ENCODE data around the gene SIDT2.
"Not testable (repeated sequence)": the region's sequence is repeated elsewhere in the genome, so short reads cannot be mapped to it uniquely, and the experiment has no call there.

SIDT2 gene

DNA sequence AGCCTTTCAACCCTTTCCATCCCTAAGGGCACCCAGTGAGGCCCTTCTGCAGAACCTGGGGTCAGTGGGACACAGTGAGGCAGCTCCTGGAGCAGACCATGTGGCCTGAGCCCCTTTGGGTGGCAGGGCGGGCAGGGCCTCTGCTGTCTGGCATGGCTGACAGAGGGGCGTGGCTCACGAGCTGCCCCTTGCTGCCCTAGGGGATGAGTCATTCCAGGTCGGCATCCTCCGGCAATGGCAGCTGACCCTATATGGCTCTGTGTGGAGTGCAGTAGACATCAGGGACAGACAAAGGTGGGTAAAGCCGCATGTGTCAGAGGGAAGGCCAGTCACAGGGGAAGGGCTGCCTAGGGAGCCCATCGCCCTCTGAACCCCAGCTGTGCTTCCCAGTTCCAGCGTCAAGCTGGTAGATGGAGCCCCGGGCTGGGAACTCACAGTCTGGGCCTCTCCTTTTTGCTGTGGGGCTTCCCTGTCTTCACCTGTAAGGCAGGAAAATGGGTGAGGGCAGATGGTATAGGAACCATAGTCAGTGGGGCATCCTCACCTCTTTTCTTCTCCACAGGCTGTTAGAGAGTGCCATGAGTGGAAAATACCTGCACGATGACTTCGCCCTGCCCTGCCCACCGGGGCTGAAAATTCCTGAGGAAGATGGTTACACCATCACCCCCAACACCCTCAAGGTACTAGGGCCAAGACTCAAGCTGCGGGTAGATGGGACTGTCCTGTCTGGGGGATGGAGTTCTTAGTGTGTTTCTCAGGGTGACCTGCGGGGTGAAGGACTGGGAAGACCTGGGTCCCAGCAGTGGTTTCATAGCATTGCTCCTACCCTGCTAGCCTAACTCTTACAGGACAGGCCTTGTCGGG lies 41.1 kb upstream of the SIDT2 start:
- H3K9ac ChIP-seq (ENCODE audit: low read length); H2AFZ ChIP-seq (ENCODE audit: low read length); H3K27me3 ChIP-seq (replicated peaks; ENCODE audit: insufficient read depth, low read length); H3K9me2 ChIP-seq (replicated peaks; ENCODE audit: insufficient read depth, low read length); H3K9me3 ChIP-seq (replicated peaks; ENCODE audit: insufficient read depth, low read length); H3K79me2 ChIP-seq (ENCODE audit: low read length); DNase-seq; H3K4me3 ChIP-seq (ENCODE audit: low read length); H3K27ac ChIP-seq (ENCODE audit: low read length); H3K36me3 ChIP-seq (replicated peaks; ENCODE audit: insufficient read depth, low read length); H3K4me2 ChIP-seq (ENCODE audit: low read depth, low read length); H4K20me1 ChIP-seq (ENCODE audit: insufficient read depth, low read length); H3F3A ChIP-seq (ENCODE audit: insufficient read depth, low read length); H3K4me1 ChIP-seq (ENCODE audit: low read length): not testable (repeated sequence)

DNA sequence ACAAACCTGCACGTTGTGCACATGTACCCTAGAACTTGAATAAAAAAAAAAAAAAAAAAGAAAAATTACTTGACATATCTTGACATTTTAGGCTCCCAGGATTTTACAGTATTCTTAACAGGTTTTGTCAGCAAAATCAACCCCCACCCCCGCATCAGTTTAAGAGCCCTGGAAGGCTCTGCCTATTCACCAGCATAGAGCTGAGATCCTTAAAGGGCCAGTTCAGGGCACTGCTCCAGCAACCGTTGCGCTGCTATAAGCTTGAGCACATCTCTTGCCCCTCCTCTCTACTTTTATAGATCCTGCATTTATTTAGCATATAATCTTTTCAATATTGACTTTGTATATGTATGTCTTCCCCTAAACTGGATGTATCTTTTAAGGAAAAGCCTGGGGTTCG lies 35.2 kb upstream of the SIDT2 start:
- H3K4me3 ChIP-seq (ENCODE audit: low read length) = peak overlapping the region; percentile 75
- peak overlapping the region; percentile 52; the same call in 1 of the 2 replicates for H3K27ac ChIP-seq (ENCODE audit: low read length)
- H3K79me2 ChIP-seq (ENCODE audit: low read length) = peaks cover 43% of the 10 kb centered on the region
- peaks cover 12% of the 10 kb centered on the region for H3F3A ChIP-seq (ENCODE audit: insufficient read depth, low read length)
- peak overlapping the region; percentile 86 for H3K4me2 ChIP-seq (ENCODE audit: low read depth, low read length)
- 0 out of 2 replicates have a peak, but pooled peaks cover 3% of the 10 kb centered on the region for H3K4me1 ChIP-seq (ENCODE audit: low read length)
- H3K27me3 ChIP-seq (replicated peaks; ENCODE audit: insufficient read depth, low read length) = no peaks in the 10 kb centered on the region
- peaks cover 15% of the 10 kb centered on the region; the same call in 1 of the 2 replicates for H4K20me1 ChIP-seq (ENCODE audit: insufficient read depth, low read length)
- no peaks in the 10 kb centered on the region for H3K9me2 ChIP-seq (replicated peaks; ENCODE audit: insufficient read depth, low read length)
- H2AFZ ChIP-seq (ENCODE audit: low read length) = peak overlapping the region; percentile 79
- peak; percentile 60 for DNase-seq
- no peaks in the 10 kb centered on the region for H3K36me3 ChIP-seq (replicated peaks; ENCODE audit: insufficient read depth, low read length)
- TF ChIP-seq EZH2phosphoT487 (IDR thresholded peaks at IDR 0.05; ENCODE audit: low read length) (no peak), EZH2 (optimal IDR thresholded peaks at IDR 0.05; ENCODE audit: low read depth, low read length) (no peak)
- TF ChIP-seq, protein P1, sequence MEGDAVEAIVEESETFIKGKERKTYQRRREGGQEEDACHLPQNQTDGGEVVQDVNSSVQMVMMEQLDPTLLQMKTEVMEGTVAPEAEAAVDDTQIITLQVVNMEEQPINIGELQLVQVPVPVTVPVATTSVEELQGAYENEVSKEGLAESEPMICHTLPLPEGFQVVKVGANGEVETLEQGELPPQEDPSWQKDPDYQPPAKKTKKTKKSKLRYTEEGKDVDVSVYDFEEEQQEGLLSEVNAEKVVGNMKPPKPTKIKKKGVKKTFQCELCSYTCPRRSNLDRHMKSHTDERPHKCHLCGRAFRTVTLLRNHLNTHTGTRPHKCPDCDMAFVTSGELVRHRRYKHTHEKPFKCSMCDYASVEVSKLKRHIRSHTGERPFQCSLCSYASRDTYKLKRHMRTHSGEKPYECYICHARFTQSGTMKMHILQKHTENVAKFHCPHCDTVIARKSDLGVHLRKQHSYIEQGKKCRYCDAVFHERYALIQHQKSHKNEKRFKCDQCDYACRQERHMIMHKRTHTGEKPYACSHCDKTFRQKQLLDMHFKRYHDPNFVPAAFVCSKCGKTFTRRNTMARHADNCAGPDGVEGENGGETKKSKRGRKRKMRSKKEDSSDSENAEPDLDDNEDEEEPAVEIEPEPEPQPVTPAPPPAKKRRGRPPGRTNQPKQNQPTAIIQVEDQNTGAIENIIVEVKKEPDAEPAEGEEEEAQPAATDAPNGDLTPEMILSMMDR (IDR thresholded peaks at IDR 0.05; ENCODE audit: low read length) = no peak
- peak overlapping the region; percentile 69; the same call in 1 of the 2 replicates for H3K9ac ChIP-seq (ENCODE audit: low read length)
- no peaks in the 10 kb centered on the region for H3K9me3 ChIP-seq (replicated peaks; ENCODE audit: insufficient read depth, low read length)

- Histone ChIP-seq H3F3A (ENCODE audit: insufficient read depth, low read length) (peaks cover 12% of the 10 kb centered on the region), H3K4me3 (ENCODE audit: low read length) (peak within 1 kb of the TSS; percentile 75), H2AFZ (ENCODE audit: low read length) (peak within 1 kb of the TSS; percentile 79), H3K4me1 (ENCODE audit: low read length) (0 out of 2 replicates have a peak, but pooled peaks cover 3% of the 10 kb centered on the region), H3K9ac (ENCODE audit: low read length) (peak within 1 kb of the TSS; percentile 69), H3K9me3 (replicated peaks; ENCODE audit: insufficient read depth, low read length) (no peaks in the 10 kb centered on the region), H3K9me2 (replicated peaks; ENCODE audit: insufficient read depth, low read length) (no peaks in the 10 kb centered on the region), H3K4me2 (ENCODE audit: low read depth, low read length) (peak within 1 kb of the TSS; percentile 86), H3K27ac (ENCODE audit: low read length) (peak within 1 kb of the TSS; percentile 52; the same call in 1 of the 2 replicates), H3K36me3 (replicated peaks; ENCODE audit: insufficient read depth, low read length) (0 out of 2 replicates have a peak, but pooled peaks cover under 1% of the 10 kb centered on the region), H4K20me1 (ENCODE audit: insufficient read depth, low read length) (peaks cover 17% of the 10 kb centered on the region), H3K27me3 (replicated peaks; ENCODE audit: insufficient read depth, low read length) (no peaks in the 10 kb centered on the region), H3K79me2 (ENCODE audit: low read length) (peaks cover 49% of the 10 kb centered on the region)
- DNase-seq = peak; percentile 96
- TF ChIP-seq EZH2 (optimal IDR thresholded peaks at IDR 0.05; ENCODE audit: low read depth, low read length) (no peak), EZH2phosphoT487 (IDR thresholded peaks at IDR 0.05; ENCODE audit: low read length) (no peak)
- TF ChIP-seq, protein P1 (IDR thresholded peaks at IDR 0.05; ENCODE audit: low read length) = no peak
Measured at GRCh38 chr11:117143871-117144476, 34.6 kb upstream of the SIDT2 start, which contains the start of gene PAFAH1B2. Gene PAFAH1B2 (plus strand): TSS chr11:117144287. CDS start chr11:117152448, 8,161 bp downstream.

All from MM.1S (cell line).